Spleen (tissue), 7 donors: ENCODE measurements around the gene MAPK4.

Experiments
- POLR2A ChIP-seq, 3 donors: fragments of 450-650 bp; IDR thresholded peaks; one replicate each; pipeline ENCODE4 v1.5.1; 2017; ENCODE audit warnings: antibody characterized with exemption in 3 of 3, mild to moderate bottlenecking in 1 of 3
- POLR2AphosphoS5 ChIP-seq, 3 donors: sonication (generic); formaldehyde crosslinking; IDR thresholded peaks; one replicate each; pipeline ENCODE4 v1.5.1; 2017; ENCODE audit warnings: antibody characterized with exemption in 3 of 3
- TF ChIP-seq, protein P1 (sequence below), 11 experiments: fragments of 200-600 bp in 7 of 11; fragments of 450-650 bp in 4 of 11; sonication (generic) in 4 of 11; IDR thresholded peaks in 8 of 11; conservative IDR thresholded peaks in 3 of 11; 1 replicate in 7 of 11; 2 replicates in 4 of 11; pipeline versions ENCODE4 v1.4.0 to v1.8.0; 2016 to 2021; ENCODE audit warnings: antibody characterized with exemption in 11 of 11, inconsistent platforms in 4 of 11, mild to moderate bottlenecking in 1 of 11
- donor health status: DM: no; HTN: no; CAD: no; lungs with moderate emphysema.
- donor health status: DM: no; HTN: no; CAD: no.
- donor health status: DM: no; HTN: no; CAD: no.

DNA sequence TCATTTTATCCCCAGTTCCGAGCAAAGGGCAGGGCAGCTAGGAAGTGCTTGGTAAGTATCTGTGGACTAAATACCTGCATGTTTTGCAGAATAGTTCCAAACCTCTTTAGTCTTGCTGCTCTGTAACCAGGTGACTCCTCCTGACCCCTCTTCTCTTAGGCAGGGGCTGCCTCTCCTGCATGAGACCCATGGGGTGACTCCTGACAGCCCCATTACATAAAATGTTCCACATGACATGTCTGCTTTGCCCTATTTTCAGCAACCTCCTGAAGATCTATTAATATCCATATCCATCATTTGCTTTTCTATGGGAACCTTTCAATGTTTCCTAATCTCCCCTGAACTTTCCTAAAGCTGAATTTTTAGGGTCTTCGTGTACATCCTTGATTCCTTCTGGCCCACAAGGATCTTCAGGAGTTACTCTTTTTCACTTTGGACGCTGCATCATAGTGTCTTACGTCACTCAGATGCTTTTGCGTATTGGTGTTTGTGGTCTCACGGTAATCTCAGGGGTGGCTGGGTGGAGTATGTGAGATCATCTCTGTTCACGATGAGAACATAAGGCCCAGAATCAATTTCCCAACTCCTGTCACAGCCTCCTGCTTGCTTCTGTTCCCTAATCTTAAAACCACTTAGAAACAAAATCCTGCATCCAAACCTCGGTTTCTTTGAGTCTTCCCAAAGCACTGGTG is 76.6 kb downstream of the MAPK4 start:
- TF ChIP-seq POLR2AphosphoS5 (IDR thresholded peaks at IDR 0.05) (no peak), POLR2A (IDR thresholded peaks at IDR 0.05) (no peak)
- TF ChIP-seq, protein P1, sequence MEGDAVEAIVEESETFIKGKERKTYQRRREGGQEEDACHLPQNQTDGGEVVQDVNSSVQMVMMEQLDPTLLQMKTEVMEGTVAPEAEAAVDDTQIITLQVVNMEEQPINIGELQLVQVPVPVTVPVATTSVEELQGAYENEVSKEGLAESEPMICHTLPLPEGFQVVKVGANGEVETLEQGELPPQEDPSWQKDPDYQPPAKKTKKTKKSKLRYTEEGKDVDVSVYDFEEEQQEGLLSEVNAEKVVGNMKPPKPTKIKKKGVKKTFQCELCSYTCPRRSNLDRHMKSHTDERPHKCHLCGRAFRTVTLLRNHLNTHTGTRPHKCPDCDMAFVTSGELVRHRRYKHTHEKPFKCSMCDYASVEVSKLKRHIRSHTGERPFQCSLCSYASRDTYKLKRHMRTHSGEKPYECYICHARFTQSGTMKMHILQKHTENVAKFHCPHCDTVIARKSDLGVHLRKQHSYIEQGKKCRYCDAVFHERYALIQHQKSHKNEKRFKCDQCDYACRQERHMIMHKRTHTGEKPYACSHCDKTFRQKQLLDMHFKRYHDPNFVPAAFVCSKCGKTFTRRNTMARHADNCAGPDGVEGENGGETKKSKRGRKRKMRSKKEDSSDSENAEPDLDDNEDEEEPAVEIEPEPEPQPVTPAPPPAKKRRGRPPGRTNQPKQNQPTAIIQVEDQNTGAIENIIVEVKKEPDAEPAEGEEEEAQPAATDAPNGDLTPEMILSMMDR (IDR thresholded peaks at IDR 0.05 in 8 of 11, conservative IDR thresholded peaks at IDR 0.05 in 3 of 11), result no peak
